LNCAP (cell line): Measurements from ENCODE around the gene ARID1A.

ENCODE experiments used
- CTCF ChIP-seq: fragments of 450-650 bp; IDR thresholded peaks from 2 replicates; pipeline ENCODE4 v1.5.1; 2017; ENCODE audit warnings: mild to moderate bottlenecking

ARID1A gene

GRCh38 chr1:26740023-26740634 lies 44.3 kb downstream of the ARID1A start:
- no peak for TF ChIP-seq CTCF

GRCh38 chr1:26740952-26741351 lies 45.1 kb downstream of the ARID1A start:
- TF ChIP-seq CTCF: no peak

GRCh38 chr1:26743426-26744059 lies 47.7 kb downstream of the ARID1A start:
- no peak for TF ChIP-seq CTCF

GRCh38 chr1:26744075-26744959 lies 48.5 kb downstream of the ARID1A start:
- TF ChIP-seq CTCF: no peak

- TF ChIP-seq CTCF: no peak
Observed at GRCh38 chr1:26745191-26745590, 49.4 kb downstream of the ARID1A start.

- TF ChIP-seq CTCF: no peak
Observed at GRCh38 chr1:26747048-26747447, 51.2 kb downstream of the ARID1A start.

GRCh38 chr1:26748351-26748750 lies 52.5 kb downstream of the ARID1A start:
- TF ChIP-seq CTCF: no peak
